IMR-90 (cell line): Measurements from ENCODE around the gene KRT71. TPM values are rescaled to one million over a fixed set of nuclear protein-coding genes. Genes with fewer than 3 reads are reported as not detected.

ENCODE experiments used
- ATAC-seq: fragments of 200-7000 bp; cut with Tn5 transposase; 2 replicates; pipeline ENCODE4 v1.9.1; 2020; ENCODE audit warnings: low read depth, mild to moderate bottlenecking, moderate library complexity
- BruUV-seq: library from RNA; stranded (reverse); fragments of 400-500 nt; replicated peaks from 2 replicates; lab custom pipeline; 2021; lab: Mats Ljungman, UMichigan
- CTCF ChIA-PET: fragments of 300-600 bp; formaldehyde crosslinking; extraction: SDS; loops from one replicate; lab custom pipeline; 2021; ENCODE audit warnings: antibody characterized with exemption; lab: Yijun Ruan, JAX
- POLR2A ChIA-PET: fragments of 300-600 bp; sonication (Branson Sonifier 250); formaldehyde crosslinking; loops from one replicate; lab custom pipeline; 2022; ENCODE audit warnings: antibody characterized with exemption; ENCODE audit not compliant: unreplicated experiment; lab: Charles Lee
- DNase-seq: peaks from one replicate; pipeline ENCODE4 v3.0.0; 2013
- H2AFZ ChIP-seq: replicated peaks from 2 replicates; pipeline ENCODE3; 2013; ENCODE audit warnings: low read length, mild to moderate bottlenecking; ENCODE audit not compliant: poor library complexity
- H2AK5ac ChIP-seq: 2 replicates; pipeline ENCODE4 v1.6.1; 2013; ENCODE audit warnings: low read depth, low read length, inconsistent platforms
- H2AK9ac ChIP-seq: replicated peaks from 2 replicates; pipeline ENCODE3; 2013; ENCODE audit warnings: mild to moderate bottlenecking, low read depth, low read length, moderate library complexity; ENCODE audit not compliant: poor library complexity
- H2BK120ac ChIP-seq: 2 replicates; pipeline ENCODE4 v1.6.1; 2013; ENCODE audit warnings: low read depth, low read length, inconsistent platforms
- H2BK15ac ChIP-seq: 3 replicates; pipeline ENCODE4 v1.6.1; 2013; ENCODE audit warnings: low read depth, low read length, inconsistent platforms
- H2BK20ac ChIP-seq: 2 replicates; pipeline ENCODE4 v1.6.1; 2013; ENCODE audit warnings: low read depth, mild to moderate bottlenecking, inconsistent platforms, low read length, moderate library complexity
- H2BK5ac ChIP-seq: 2 replicates; pipeline ENCODE4 v1.6.1; 2013; ENCODE audit warnings: mild to moderate bottlenecking, low read depth, low read length, inconsistent platforms; ENCODE audit not compliant: poor library complexity, severe bottlenecking
- H3K14ac ChIP-seq: replicated peaks from 2 replicates; pipeline ENCODE4 v1.6.1; 2013; ENCODE audit warnings: low read depth, low read length, inconsistent platforms
- H3K18ac ChIP-seq: 2 replicates; pipeline ENCODE4 v1.6.1; 2013; ENCODE audit warnings: low read depth, low read length, control low read depth
- H3K23ac ChIP-seq: 2 replicates; pipeline ENCODE4 v1.6.1; 2013; ENCODE audit warnings: low read depth, low read length, inconsistent platforms
- H3K27ac ChIP-seq: 2 replicates; pipeline ENCODE4 v1.5.1; 2013; ENCODE audit warnings: mild to moderate bottlenecking, control low read depth, low read length; ENCODE audit not compliant: insufficient read depth
- H3K27me3 ChIP-seq: 2 replicates; pipeline ENCODE4 v1.6.1; 2013; ENCODE audit warnings: low read length; ENCODE audit not compliant: control insufficient read depth, insufficient read depth
- H3K36me3 ChIP-seq: 2 replicates; pipeline ENCODE4 v1.6.1; 2013; ENCODE audit warnings: low read length, mixed read lengths; ENCODE audit not compliant: control insufficient read depth, insufficient read depth
- H3K4ac ChIP-seq: 2 replicates; pipeline ENCODE4 v1.6.1; 2013; ENCODE audit warnings: low read depth, low read length, inconsistent platforms
- H3K4me1 ChIP-seq: 2 replicates; pipeline ENCODE4 v1.6.1; 2013; ENCODE audit warnings: low read length, mixed read lengths; ENCODE audit not compliant: control insufficient read depth, insufficient read depth
- H3K4me2 ChIP-seq: 2 replicates; pipeline ENCODE4 v1.6.1; 2013; ENCODE audit warnings: low read depth, mild to moderate bottlenecking, control low read depth, low read length, moderate library complexity
- H3K4me3 ChIP-seq: 2 replicates; pipeline ENCODE4 v1.5.1; 2013; ENCODE audit warnings: low read depth, mild to moderate bottlenecking, control low read depth, low read length, moderate library complexity; ENCODE audit not compliant: insufficient read depth
- H3K56ac ChIP-seq: 2 replicates; pipeline ENCODE4 v1.6.1; 2013; ENCODE audit warnings: low read length, inconsistent platforms; ENCODE audit not compliant: insufficient read depth; ENCODE audit errors: extremely low read depth
- H3K79me1 ChIP-seq, 2 experiments: 2 replicates each; pipeline ENCODE4 v1.6.1; 2013; ENCODE audit warnings: low read length in 2 of 2, inconsistent platforms in 1 of 2, low read depth in 1 of 2
- H3K9ac ChIP-seq: 2 replicates; pipeline ENCODE4 v1.6.1; 2013; ENCODE audit warnings: low read depth, low read length, control low read depth
- H3K9me1 ChIP-seq: 2 replicates; pipeline ENCODE4 v1.6.1; 2013; ENCODE audit warnings: low read length, inconsistent platforms; ENCODE audit not compliant: insufficient read depth
- H3K9me3 ChIP-seq: 2 replicates; pipeline ENCODE4 v1.6.1; 2013; ENCODE audit warnings: low read length; ENCODE audit not compliant: control insufficient read depth, insufficient read depth
- H4K20me1 ChIP-seq: 2 replicates; pipeline ENCODE4 v1.6.1; 2013; ENCODE audit warnings: low read length, inconsistent platforms; ENCODE audit not compliant: insufficient read depth
- H4K5ac ChIP-seq: 2 replicates; pipeline ENCODE4 v1.6.1; 2013; ENCODE audit warnings: mild to moderate bottlenecking, low read depth, low read length, control low read depth
- H4K8ac ChIP-seq, 2 experiments: 2 replicates each; pipeline ENCODE4 v1.6.1; 2013; ENCODE audit warnings: low read depth in 2 of 2, low read length in 2 of 2, control low read depth in 1 of 2, inconsistent platforms in 1 of 2
- H4K91ac ChIP-seq: 2 replicates; pipeline ENCODE4 v1.6.1; 2013; ENCODE audit warnings: low read depth, low read length, inconsistent platforms; ENCODE audit not compliant: insufficient read depth
- ELK1 ChIP-seq: fragments of 150-350 bp; IDR thresholded peaks from 2 replicates; pipeline ENCODE4 v1.6.1; 2016; ENCODE audit warnings: low read depth, mild to moderate bottlenecking, low read length, moderate library complexity, borderline replicate concordance
- POLR2A ChIP-seq: IDR thresholded peaks from 2 replicates; pipeline ENCODE4 v1.6.1; 2012; ENCODE audit warnings: mild to moderate bottlenecking, low read depth, low read length
- RCOR1 ChIP-seq: IDR thresholded peaks from 2 replicates; pipeline ENCODE4 v1.6.1; 2012; ENCODE audit warnings: mild to moderate bottlenecking, low read length, improper control_type of control experiment; ENCODE audit not compliant: insufficient replicate concordance
- RFX5 ChIP-seq: IDR thresholded peaks from 2 replicates; pipeline ENCODE4 v1.8.0; 2012; ENCODE audit warnings: low read depth, mild to moderate bottlenecking, low read length, moderate library complexity
- WGBS, 2 experiments: methylation state at CpG; one replicate each; pipeline versions ENCODE4 v1.1.5 to v1.1.7; 2013; ENCODE audit warnings: missing lambda C conversion rate in 2 of 2; ENCODE audit not compliant: insufficient read length in 1 of 2; ENCODE audit errors: extremely low coverage in 2 of 2; 5-methylcytosine and 5-hydroxymethylcytosine counted together
- dilution Hi-C: fragments of 300-500 bp; cut with HindIII; formaldehyde crosslinking; loops from one replicate; pipeline ENCODE4 v1.14.3; 2018; ENCODE audit warnings: low sequenced_read_pairs; ENCODE audit not compliant: unreplicated experiment
- in situ Hi-C: fragments of 300-500 bp; cut with MboI; formaldehyde crosslinking; loops from 3 replicates; pipeline ENCODE4 v1.14.3; 2019; ENCODE audit warnings: low sequenced_read_pairs, inconsistent platforms, mixed read lengths
- intact Hi-C: fragments of 100-400 bp; cut with micrococcal nuclease; formaldehyde crosslinking; loops from 2 replicates; pipeline ENCODE4 v1.10.0; 2022
- polyA plus RNA-seq, 3 experiments: library from polyadenylated mRNA; depleted of rRNA; stranded (reverse); fragments of >200 nt; gene quantifications; 2 replicates each; pipeline ENCODE4 v1.2.3, GENCODE V29; 2012; ENCODE audit warnings: low replicate concordance in 1 of 3
- total RNA-seq: library from RNA; depleted of rRNA; stranded (reverse); fragments of >200 nt; gene quantifications from 2 replicates; pipeline ENCODE4 v1.2.3, GENCODE V29; 2012

KRT71 gene
- total and polyA plus RNA-seq, 2 of the 4 experiments (the other 2 are of a cell fraction), result not detected

DNA sequence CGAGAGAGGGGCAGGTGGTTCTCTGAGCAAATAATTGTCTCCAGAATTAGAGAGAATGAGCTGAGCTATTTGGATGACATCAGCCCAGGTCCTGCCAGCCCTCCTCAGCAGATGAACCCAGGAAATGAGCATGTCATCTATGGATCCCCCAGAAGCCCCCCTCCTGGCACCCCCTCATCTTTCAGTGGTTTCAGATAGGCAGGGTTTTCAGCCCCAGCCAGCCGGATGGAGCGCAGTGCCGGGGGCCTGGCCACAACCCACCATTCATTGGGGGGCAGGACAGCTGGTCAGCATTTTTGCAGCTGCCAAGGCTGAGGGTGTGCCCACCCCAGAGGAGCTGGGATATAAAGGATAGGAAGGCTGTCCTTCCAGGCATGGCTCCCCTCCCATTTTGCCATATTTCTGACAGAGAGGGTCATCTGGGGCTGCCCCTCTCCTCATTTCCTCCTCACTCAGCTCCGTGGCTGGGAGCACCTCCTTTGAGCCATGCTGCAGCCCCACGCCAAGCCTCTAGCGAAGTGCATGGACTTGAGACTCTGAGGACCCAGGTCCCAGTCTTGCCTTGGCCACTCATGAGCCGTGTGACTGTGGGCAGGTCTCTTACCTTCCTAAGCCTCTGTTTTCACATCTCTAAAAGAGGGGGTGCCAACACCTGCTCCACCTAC lies 6.0 kb upstream of the KRT71 start:
- Histone ChIP-seq H4K8ac (no peak overlapping the region), H4K5ac (no peak overlapping the region), H2AFZ (no peak overlapping the region), H3K9me3 (no peaks in the 10 kb centered on the region), H3K4ac (no peak overlapping the region), H3K23ac (no peak overlapping the region), H3K4me2 (no peak overlapping the region), H3K4me3 (no peak overlapping the region), H3K79me1 (no peaks in the 10 kb centered on the region), H2BK5ac (no peak overlapping the region), H2BK20ac (no peak overlapping the region), H3K27me3 (peaks cover 30% of the 10 kb centered on the region), H2AK5ac (no peak overlapping the region), H3K18ac (no peak overlapping the region), H2AK9ac (no peak overlapping the region), H4K91ac (no peak overlapping the region), H4K20me1 (no peaks in the 10 kb centered on the region), H3K56ac (no peak overlapping the region), H2BK120ac (no peak overlapping the region), H3K9me1 (no peaks in the 10 kb centered on the region), H3K9ac (no peak overlapping the region), H3K27ac (no peak overlapping the region), H3K36me3 (no peaks in the 10 kb centered on the region), H2BK15ac (no peak overlapping the region), H3K4me1 (no peaks in the 10 kb centered on the region), H3K14ac (no peak overlapping the region)
- intact Hi-C loops, result no loop called here
- BruUV-seq, result no TSS peak
- TF ChIP-seq RFX5 (no peak), ELK1 (no peak), POLR2A (no peak), RCOR1 (no peak)
- DNase-seq, result no peak
- ChIA-PET CTCF (no interaction called here), POLR2A (no interaction called here)
- dilution Hi-C loops, result no loop called here
- WGBS, 2 experiments, result 20% methylated on average over 1 of the region's 8 CpGs; no CpG with 5 or more reads in 1 of the 2 experiments
- in situ Hi-C loops, result no loop called here
- ATAC-seq, result no peak
